Measurements from ENCODE around the gene PDE11A.

GRCh38 chr2:177625744-177626650, 446.6 kb downstream of the PDE11A start:
- TF ChIP-seq EZH2phosphoT487 (conservative IDR thresholded peaks at IDR 0.05; ENCODE audit: low read length): no peak
- TF ChIP-seq, protein P1, sequence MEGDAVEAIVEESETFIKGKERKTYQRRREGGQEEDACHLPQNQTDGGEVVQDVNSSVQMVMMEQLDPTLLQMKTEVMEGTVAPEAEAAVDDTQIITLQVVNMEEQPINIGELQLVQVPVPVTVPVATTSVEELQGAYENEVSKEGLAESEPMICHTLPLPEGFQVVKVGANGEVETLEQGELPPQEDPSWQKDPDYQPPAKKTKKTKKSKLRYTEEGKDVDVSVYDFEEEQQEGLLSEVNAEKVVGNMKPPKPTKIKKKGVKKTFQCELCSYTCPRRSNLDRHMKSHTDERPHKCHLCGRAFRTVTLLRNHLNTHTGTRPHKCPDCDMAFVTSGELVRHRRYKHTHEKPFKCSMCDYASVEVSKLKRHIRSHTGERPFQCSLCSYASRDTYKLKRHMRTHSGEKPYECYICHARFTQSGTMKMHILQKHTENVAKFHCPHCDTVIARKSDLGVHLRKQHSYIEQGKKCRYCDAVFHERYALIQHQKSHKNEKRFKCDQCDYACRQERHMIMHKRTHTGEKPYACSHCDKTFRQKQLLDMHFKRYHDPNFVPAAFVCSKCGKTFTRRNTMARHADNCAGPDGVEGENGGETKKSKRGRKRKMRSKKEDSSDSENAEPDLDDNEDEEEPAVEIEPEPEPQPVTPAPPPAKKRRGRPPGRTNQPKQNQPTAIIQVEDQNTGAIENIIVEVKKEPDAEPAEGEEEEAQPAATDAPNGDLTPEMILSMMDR (IDR thresholded peaks at IDR 0.05; ENCODE audit: insufficient read depth, low read length, poor library complexity, severe bottlenecking): no peak

All from SU-DHL-6 (cell line).